Calu3 (cell line): ENCODE results near the gene RBM18. TPM values are rescaled to one million over a fixed set of nuclear protein-coding genes. Genes with fewer than 3 reads are reported as not detected.

Experiments
- BruUV-seq: library from RNA; stranded (reverse); fragments of 400-500 nt; replicated peaks from 2 replicates; lab custom pipeline; 2021; lab: Mats Ljungman, UMichigan
- CTCF ChIA-PET: fragments of 300-600 bp; sonication (Branson Sonifier 250); formaldehyde crosslinking; loops from one replicate; lab custom pipeline; 2022; ENCODE audit warnings: antibody characterized with exemption; lab: Charles Lee
- DNase-seq: peaks from one replicate; pipeline ENCODE4 v3.0.0; 2022
- H3K27ac Mint-ChIP-seq: one replicate; pipeline ENCODE4 v1.8.0; 2022; ENCODE audit warnings: mixed read lengths; ENCODE audit not compliant: unreplicated experiment
- H3K27me3 Mint-ChIP-seq: one replicate; pipeline ENCODE4 v1.8.0; 2022; ENCODE audit warnings: mixed read lengths; ENCODE audit not compliant: unreplicated experiment
- H3K36me3 Mint-ChIP-seq: one replicate; pipeline ENCODE4 v1.8.0; 2022; ENCODE audit warnings: mild to moderate bottlenecking, moderate library complexity, mixed read lengths; ENCODE audit not compliant: insufficient read depth, unreplicated experiment
- H3K4me1 Mint-ChIP-seq: one replicate; pipeline ENCODE4 v1.8.0; 2022; ENCODE audit warnings: mild to moderate bottlenecking, low read depth, mixed read lengths; ENCODE audit not compliant: unreplicated experiment
- H3K4me3 Mint-ChIP-seq: one replicate; pipeline ENCODE4 v1.8.0; 2022; ENCODE audit warnings: mild to moderate bottlenecking, low read depth, moderate library complexity, mixed read lengths; ENCODE audit not compliant: unreplicated experiment
- H3K9me3 Mint-ChIP-seq: one replicate; pipeline ENCODE4 v1.8.0; 2022; ENCODE audit warnings: low read depth, mixed read lengths; ENCODE audit not compliant: unreplicated experiment
- CTCF ChIP-seq: fragments of 200-600 bp; IDR thresholded peaks from one replicate; pipeline ENCODE4 v1.8.0; 2022; ENCODE audit warnings: antibody characterized with exemption; ENCODE audit not compliant: unreplicated experiment
- intact Hi-C: fragments of 100-400 bp; cut with micrococcal nuclease; formaldehyde crosslinking; loops from one replicate; pipeline ENCODE4 v1.10.0; 2022; ENCODE audit not compliant: unreplicated experiment
- total RNA-seq: library from RNA; stranded (reverse); gene quantifications from 2 replicates; pipeline ENCODE4 v1.2.3, GENCODE V29; 2022

The RBM18 gene
- total RNA-seq, 1 experiment from 2014 or later = 13.1 TPM

- DNase-seq = no peak
- Mint-ChIP-seq H3K9me3 (no peaks in the 10 kb centered on the region), H3K27ac (no peak overlapping the region)
Measured at GRCh38 chr9:122204055-122204454, 60.6 kb downstream of the RBM18 start.

DNA sequence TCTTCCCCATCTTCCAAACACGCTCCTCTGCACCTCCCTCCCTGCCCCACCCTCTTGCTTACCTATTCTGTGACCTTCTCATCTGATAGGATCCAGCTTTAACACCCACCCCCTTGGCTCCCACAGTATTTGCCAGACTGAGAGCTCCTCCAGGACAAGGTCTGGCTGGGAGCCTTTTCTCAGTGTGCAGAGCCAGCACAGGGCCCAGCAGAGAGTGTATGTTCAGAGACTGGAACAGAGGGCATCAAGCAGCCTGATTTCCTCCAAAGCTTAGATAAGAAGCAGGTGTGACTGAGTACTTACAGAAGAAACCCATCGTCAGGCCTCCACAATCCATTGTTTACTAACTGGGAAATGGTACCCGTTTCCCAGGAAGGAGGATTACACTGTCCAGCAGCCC, 62.5 kb downstream of the RBM18 start:
- no peak for TF ChIP-seq CTCF
- peaks cover 10% of the 10 kb centered on the region for H3K27me3 Mint-ChIP-seq
- intact Hi-C loops = no loop called here
- no peaks in the 10 kb centered on the region for H3K36me3 Mint-ChIP-seq
- H3K27ac Mint-ChIP-seq = no peak overlapping the region
- H3K4me1 Mint-ChIP-seq = no peaks in the 10 kb centered on the region
- H3K4me3 Mint-ChIP-seq = no peak overlapping the region
- H3K9me3 Mint-ChIP-seq = no peaks in the 10 kb centered on the region
- no peak for DNase-seq
- no TSS peak for BruUV-seq
- CTCF ChIA-PET = interaction anchor here (0.7 kb wide), 1 partner anchor 27 kb away, joined by 3 read pairs; no protein-coding TSS in a partner anchor

More at GRCh38 chr9:122204055-122204454, 60.6 kb downstream of the RBM18 start:
- no TSS peak for BruUV-seq
- H3K27me3 Mint-ChIP-seq = peaks cover 25% of the 10 kb centered on the region
- H3K4me1 Mint-ChIP-seq = no peaks in the 10 kb centered on the region
- TF ChIP-seq CTCF = no peak
- intact Hi-C loops = no loop called here
- CTCF ChIA-PET = no interaction called here
- H3K36me3 Mint-ChIP-seq = no peaks in the 10 kb centered on the region
- no peak overlapping the region for H3K4me3 Mint-ChIP-seq

DNA sequence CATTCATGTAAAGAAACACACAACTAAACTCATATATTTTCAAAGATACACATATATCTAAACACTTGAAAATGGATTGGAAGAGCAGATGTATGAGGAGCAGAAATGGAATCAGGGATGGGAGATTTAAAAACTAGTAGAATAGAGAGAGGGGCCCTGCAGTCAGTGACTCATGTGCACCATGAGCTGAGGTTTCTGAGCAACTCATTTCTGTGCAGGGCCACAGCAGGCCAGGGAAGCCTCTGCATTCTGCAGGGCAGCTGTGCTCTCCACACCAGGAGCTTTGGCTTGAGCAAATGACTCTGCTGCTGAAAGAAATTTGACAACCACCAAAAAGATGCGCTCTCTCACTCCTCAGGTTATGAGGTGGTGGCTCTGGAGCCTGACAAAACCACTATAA, 63.0 kb downstream of the RBM18 start:
- H3K27ac Mint-ChIP-seq = no peak overlapping the region
- no peaks in the 10 kb centered on the region for H3K4me1 Mint-ChIP-seq
- H3K36me3 Mint-ChIP-seq = no peaks in the 10 kb centered on the region
- H3K9me3 Mint-ChIP-seq = no peaks in the 10 kb centered on the region
- no peak overlapping the region for H3K4me3 Mint-ChIP-seq
- CTCF ChIA-PET = interaction anchor here (0.7 kb wide), 1 partner anchor 28 kb away, joined by 3 read pairs; no protein-coding TSS in a partner anchor
- peaks cover 5% of the 10 kb centered on the region for H3K27me3 Mint-ChIP-seq
- no peak for TF ChIP-seq CTCF
- BruUV-seq = no TSS peak
- intact Hi-C loops = no loop called here
- no peak for DNase-seq

- TF ChIP-seq CTCF = no peak
- Mint-ChIP-seq H3K27me3 (no peaks in the 10 kb centered on the region), H3K4me3 (no peak overlapping the region), H3K36me3 (no peaks in the 10 kb centered on the region), H3K9me3 (no peaks in the 10 kb centered on the region), H3K4me1 (no peaks in the 10 kb centered on the region), H3K27ac (no peak overlapping the region)
- intact Hi-C loops = no loop called here
- no peak for DNase-seq
- BruUV-seq = no TSS peak
- CTCF ChIA-PET = interaction anchor here (0.7 kb wide), 1 partner anchor 28 kb away, joined by 3 read pairs; no protein-coding TSS in a partner anchor
Measured at GRCh38 chr9:122200960-122201595, 63.6 kb downstream of the RBM18 start.
